Measurements from ENCODE around the gene LRMDA.

- TF ChIP-seq POLR2AphosphoS5 (IDR thresholded peaks at IDR 0.05) (no peak), CTCF (IDR thresholded peaks at IDR 0.05) (no peak)
These were observed 19.5 kb downstream of the LRMDA start for GRCh38 chr10:75450644-75451640.
